WI38 (cell line): ENCODE data around the gene TSSK2.

ENCODE experiments used
- H3K4me3 ChIP-seq: 2 replicates; pipeline ENCODE4 v1.5.1; 2011; ENCODE audit warnings: low read depth, mild to moderate bottlenecking, control low read depth, low read length
- CTCF ChIP-seq: IDR thresholded peaks from 2 replicates; pipeline ENCODE4 v1.5.1; 2012; ENCODE audit warnings: low read depth, mild to moderate bottlenecking, control low read depth, low read length

Gene TSSK2

GRCh38 chr22:19086896-19087295 is 44.2 kb upstream of the TSSK2 start:
- H3K4me3 ChIP-seq = no peak overlapping the region
- no peak for TF ChIP-seq CTCF

GRCh38 chr22:19088866-19089595 is 42.1 kb upstream of the TSSK2 start:
- H3K4me3 ChIP-seq = no peak overlapping the region
- TF ChIP-seq CTCF = no peak

- no peak overlapping the region for H3K4me3 ChIP-seq
- TF ChIP-seq CTCF = no peak
Observed at GRCh38 chr22:19090183-19090582, 40.9 kb upstream of the TSSK2 start.

- TF ChIP-seq CTCF = no peak
- H3K4me3 ChIP-seq = no peak overlapping the region
Observed at GRCh38 chr22:19090586-19091127, 40.5 kb upstream of the TSSK2 start.

GRCh38 chr22:19092725-19093124 is 38.4 kb upstream of the TSSK2 start:
- H3K4me3 ChIP-seq = no peak overlapping the region
- TF ChIP-seq CTCF = no peak

- H3K4me3 ChIP-seq = no peak overlapping the region
- TF ChIP-seq CTCF = no peak
Observed at GRCh38 chr22:19094393-19094997, 36.6 kb upstream of the TSSK2 start.

GRCh38 chr22:19096555-19096954 is 34.6 kb upstream of the TSSK2 start:
- TF ChIP-seq CTCF = no peak

More at GRCh38 chr22:19096555-19096954, 34.6 kb upstream of the TSSK2 start:
- H3K4me3 ChIP-seq = no peak overlapping the region
